ENCODE results near the gene RXFP2. TPM values are rescaled to one million over a fixed set of nuclear protein-coding genes. Genes with fewer than 3 reads are reported as not detected.

Gene RXFP2
- total RNA-seq, 1 donor from 2014 or later: 0.82 TPM

DNA sequence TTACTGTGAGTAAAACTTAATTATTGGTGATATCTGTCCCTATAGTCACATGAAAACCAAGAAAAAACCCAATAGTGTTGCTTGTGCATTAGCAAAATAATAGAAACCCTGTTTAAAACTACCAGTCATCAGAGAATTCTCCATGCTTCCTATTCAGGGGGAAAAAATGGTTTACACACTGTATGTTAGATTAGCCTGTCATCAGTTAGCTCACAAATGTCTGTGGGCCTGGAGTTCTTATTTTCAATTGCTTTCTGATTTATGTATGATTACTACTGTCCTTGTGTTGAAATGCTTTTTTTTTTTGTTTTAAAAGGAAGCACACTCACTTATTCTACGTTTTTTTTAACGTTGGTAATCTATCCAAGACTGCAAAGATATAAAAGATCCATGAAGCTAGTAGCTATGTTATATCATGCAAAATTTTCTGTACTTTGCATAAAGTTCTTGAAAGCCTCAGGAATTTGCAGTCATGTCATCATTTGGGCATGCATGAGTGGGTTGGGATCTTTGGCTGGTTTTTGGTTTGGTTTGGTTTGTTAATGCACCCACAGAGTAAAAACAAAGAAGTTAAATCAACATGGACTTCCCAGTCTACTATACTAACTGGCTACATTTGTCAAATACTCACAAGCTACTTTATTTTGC lies 25.9 kb downstream of the RXFP2 start:
- no peak for DNase-seq (ENCODE audit: low spot score in 2 of 2)
- FAIRE-seq: no peak

DNA sequence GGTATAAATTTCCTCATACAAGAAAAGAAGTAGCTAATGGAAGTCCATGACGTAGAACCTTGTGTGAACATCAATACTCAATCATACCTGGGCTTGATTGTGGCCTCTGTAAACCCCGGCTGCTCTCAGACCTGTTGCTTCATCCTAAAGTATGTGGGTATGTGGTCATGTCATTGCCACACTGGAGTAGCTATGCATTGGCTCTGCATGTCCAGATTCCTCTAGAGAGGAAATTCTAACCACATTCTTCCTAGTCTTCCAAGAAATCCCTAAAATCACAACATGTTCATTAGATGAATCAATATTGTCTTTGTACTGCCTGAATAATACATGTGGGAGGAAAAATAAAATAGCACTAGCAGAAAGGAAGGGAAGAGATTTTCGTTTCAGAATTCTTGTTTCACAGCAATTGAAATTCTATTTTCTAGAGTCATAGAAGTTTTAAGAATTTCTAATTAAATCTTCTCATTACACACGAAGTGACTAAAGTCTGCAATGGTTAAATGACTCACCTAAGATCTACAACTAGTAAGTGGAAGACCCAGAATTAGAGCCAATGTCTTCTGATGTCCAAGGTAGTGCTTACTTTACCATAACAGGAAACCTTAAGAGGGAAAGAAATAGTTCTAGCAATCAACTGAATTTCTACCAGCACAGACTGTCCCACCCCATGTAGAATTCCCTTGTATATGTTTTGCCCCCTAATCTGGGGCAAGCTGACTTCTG lies 28.0 kb downstream of the RXFP2 start:
- DNase-seq (ENCODE audit: low spot score in 2 of 2) (no peak), FAIRE-seq (no peak)

DNA sequence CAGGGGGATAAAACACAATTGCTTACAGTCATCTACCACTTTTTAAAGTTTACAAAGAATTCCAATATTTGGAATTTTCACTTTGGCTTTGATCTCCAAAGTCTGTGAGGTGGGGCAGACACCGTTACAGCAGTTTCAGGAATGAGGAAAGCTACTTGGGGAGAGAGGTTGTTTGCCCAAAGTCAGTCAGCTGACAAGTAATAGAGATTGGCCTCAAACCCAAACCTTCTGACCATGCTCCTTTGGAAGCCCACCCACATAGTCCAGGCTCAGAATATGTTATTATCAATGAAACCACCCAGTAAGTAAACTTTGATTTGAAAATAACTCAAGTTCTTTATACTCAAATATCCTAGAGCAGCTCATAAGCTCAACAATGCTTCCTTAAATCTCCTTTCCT lies 29.0 kb downstream of the RXFP2 start:
- DNase-seq (ENCODE audit: low spot score in 2 of 2): no peak
- FAIRE-seq: no peak

DNA sequence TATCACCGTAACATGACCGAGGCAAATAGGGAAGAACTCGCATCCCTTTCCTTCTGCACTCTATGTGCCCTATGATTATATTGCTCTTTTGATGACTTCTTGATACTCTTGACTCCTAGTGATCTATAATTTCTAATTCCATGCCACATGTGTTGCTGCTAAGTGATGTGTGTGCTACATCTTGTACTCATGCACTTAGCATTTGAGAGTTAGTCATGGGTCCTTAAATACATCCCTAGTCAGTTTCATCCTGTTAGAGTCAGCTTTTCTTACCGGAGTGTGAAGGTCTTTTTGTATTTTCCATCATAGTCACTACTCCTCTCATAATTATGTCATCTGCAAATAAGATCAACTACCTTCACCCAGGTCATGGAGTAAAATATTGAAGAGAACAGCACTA lies 30.2 kb downstream of the RXFP2 start:
- DNase-seq (ENCODE audit: low spot score in 2 of 2) (no peak), FAIRE-seq (no peak)

DNA sequence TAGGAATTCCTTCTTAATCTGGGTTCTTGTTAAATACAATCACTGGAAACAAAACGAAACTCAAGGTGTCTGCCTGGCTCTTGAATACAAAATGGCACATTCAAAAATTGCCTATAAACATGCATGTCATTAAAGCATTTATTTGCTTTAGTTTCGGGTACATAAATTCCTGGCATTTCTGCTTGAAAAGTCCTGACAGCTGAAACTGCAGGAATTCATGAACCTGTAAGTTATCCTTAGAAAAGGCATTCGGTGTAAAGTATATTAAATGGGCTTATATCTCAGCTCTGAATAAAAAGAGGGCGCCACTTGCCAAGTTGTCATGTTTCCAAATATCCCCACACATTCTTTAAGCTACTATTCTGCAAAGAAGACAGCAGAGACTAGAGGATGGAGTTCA lies 32.9 kb downstream of the RXFP2 start:
- FAIRE-seq (no peak), DNase-seq (ENCODE audit: low spot score in 2 of 2) (no peak)

DNA sequence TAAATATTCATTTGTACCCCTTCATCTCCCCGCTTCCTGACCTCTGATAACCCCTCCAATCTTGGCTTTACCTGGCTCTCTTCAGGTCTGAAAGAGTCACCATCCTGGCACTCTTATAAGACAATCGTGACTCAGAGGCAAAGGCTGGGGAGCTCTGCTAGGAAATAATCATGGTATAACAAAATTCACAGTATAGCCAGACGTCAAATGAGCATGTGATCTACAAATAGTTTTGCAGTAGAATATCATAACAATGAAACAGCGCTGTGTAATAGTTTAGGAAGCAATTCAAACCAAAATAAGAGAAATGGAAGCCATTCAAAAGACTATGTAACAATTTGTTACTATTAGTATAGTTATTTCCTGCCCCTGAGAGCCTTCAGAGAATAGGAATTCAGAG lies 34.2 kb downstream of the RXFP2 start:
- FAIRE-seq (no peak), DNase-seq (ENCODE audit: low spot score in 2 of 2) (no peak)

DNA sequence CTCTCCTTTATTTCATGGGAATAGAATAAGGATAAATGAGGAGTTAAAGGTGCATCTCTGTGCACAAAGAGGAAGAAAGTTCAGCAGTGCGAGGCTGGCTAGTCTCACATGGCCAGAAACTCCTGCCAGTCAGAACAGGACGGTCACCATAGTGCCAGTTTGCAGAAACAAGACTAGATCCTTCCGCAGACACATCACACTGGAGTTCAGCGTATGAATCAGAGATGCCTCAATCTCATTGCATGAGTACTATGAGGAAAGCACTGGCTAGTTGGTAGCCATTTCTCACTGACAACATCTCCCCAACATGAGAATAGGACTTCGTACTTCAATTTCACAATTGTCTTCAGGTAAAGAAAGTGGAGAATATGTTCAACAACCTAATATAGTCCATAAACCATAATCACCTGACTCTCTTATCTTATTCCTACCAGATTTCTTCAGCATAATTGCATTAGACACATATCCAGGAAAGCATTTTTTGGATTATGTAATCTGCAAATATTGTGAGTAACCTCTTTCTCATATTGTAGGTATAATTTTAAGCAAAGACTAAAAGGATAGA lies 34.9 kb downstream of the RXFP2 start:
- no peak for FAIRE-seq

DNA sequence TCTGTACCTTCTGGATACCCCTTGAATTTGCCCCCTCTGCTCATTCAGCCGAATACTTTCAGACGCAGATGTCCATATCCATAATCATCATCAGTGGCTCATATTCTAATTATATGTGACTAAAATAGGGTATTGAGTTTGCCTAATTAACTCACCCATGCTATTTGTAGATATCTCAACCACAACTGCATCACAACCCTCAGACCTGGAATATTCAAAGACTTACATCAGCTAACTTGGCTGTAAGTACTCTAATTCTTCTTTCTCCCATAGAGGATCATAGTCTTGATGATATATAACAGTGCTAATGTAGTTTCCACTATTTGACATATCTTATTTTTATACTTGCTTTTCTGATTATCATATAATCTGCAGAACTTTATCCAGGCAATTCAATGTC lies 35.8 kb downstream of the RXFP2 start:
- no peak for FAIRE-seq
- no peak for DNase-seq (ENCODE audit: low spot score in 2 of 2)

More for the DNA sequence above, 34.9 kb downstream of the RXFP2 start:
- DNase-seq (ENCODE audit: low spot score in 2 of 2): no peak

DNA sequence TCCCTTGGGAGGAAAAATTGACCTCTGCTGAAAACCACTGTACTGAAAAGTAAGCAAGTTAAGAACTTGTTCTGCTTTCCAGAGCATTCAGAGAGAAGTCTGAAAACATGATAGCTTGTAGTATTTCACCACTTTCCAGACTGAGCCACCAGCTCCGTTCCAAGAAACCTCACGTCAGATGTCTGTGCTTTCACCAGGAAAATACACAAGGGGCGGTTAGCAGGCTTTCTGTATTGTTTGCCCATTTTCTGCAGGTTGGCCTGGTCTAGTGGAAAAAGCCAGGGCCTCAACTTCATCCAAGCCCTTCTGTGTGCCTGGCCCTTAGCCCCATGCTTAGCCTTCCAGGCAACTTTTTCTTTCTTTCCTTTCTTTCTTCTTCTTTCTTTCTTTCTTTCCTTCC lies 36.4 kb downstream of the RXFP2 start:
- DNase-seq (ENCODE audit: low spot score in 2 of 2): no peak

DNA sequence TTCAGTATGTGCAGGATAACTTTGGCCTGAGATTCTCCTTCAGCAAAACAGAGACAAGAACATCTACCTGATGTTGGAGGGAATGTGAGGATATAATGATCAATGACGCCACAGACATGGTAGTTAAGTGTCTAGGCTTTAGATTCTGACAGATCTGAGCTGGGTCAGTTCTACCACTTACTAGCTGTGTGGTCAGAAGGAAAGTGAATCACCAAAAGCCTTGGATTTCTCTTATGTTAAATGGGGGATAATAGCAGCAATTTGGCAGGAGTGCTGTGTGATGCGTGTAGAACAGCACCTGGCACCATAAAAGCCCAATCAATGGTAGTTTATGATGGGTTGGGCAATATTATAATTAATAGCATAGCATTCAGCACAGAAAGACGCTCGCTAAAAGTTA lies 41.7 kb downstream of the RXFP2 start:
- DNase-seq (ENCODE audit: low spot score in 2 of 2): no peak
- FAIRE-seq: no peak

More for the DNA sequence above, 36.4 kb downstream of the RXFP2 start:
- no peak for FAIRE-seq

DNA sequence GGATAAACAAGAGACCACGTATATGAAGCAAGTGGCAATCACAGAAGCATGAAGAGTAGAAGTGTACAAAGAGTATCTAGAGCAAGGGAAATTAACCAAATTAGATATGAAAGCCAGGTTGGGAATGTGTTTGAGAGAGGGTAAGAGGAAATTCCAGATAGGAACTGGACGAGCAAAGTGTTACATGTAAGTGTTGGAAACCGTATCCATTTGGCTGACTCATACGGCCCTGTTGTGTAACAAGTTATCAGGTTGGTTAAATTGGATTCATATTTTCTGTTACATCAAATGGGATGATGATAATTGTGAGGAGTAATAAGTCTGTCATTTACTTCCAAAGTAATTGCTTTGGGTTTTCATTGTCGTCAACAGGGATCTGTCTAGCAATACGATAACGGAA lies 46.7 kb downstream of the RXFP2 start:
- FAIRE-seq (no peak), DNase-seq (ENCODE audit: low spot score in 2 of 2) (no peak)

DNA sequence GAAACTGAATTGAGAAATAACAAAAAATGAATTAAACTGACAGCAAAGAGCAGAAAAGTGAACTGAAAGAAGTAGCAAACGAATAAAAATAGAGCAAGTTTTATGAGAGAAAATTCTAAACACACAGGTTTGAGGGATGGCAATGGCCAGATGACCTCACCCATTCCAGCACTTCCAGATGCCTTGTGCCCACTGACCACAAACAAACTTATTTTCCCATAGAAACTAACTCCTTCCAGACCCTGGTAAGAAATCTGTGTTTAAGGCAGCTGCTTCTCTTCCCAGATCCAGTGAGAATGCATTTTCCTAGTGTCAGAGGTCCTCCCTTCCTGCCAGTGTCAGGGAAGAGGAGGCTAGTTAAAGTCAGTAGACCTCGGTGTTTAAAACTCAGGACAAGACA lies 51.7 kb downstream of the RXFP2 start:
- no peak for FAIRE-seq
- DNase-seq (ENCODE audit: low spot score in 2 of 2): no peak

DNA sequence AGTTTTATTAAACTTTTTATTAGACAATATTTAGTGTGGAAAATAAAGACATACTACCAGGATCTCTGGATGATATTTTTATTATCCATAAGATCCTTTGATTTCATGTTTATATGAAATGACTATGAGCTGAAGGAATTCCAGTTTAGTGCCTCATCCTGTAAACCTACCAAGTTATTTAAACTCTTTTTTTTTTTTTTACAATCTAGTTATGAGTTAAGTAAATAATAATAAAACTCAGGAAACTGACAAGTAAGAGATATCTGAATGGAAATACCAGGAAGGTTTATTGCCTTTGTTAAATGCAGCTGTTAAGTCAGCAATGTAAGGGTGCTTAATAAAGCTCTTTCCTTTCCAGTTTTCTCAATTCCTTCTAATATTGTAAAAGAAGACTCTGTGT lies 53.9 kb downstream of the RXFP2 start:
- DNase-seq (ENCODE audit: low spot score in 2 of 2): no peak
- FAIRE-seq: no peak

DNA sequence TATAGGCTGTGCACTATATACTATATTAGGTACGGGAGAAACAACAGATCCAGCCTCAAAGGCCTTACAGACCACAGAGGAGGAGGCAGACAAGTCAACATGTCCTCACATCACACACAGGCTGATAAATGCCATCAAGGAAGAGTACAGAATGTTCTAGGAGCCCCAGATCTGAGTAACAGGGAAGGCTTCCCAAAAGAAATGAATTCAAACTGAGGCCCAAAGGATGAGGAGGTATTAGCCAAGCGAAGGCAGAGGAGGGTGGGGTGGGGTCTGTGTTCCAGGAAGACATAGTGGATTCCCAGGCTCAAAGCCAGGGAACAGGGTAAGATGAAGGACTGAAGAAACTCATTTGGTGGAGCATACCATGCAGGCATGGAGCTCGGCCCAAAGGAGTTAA lies 55.1 kb downstream of the RXFP2 start:
- no peak for DNase-seq (ENCODE audit: low spot score in 2 of 2)
- no peak for FAIRE-seq

DNA sequence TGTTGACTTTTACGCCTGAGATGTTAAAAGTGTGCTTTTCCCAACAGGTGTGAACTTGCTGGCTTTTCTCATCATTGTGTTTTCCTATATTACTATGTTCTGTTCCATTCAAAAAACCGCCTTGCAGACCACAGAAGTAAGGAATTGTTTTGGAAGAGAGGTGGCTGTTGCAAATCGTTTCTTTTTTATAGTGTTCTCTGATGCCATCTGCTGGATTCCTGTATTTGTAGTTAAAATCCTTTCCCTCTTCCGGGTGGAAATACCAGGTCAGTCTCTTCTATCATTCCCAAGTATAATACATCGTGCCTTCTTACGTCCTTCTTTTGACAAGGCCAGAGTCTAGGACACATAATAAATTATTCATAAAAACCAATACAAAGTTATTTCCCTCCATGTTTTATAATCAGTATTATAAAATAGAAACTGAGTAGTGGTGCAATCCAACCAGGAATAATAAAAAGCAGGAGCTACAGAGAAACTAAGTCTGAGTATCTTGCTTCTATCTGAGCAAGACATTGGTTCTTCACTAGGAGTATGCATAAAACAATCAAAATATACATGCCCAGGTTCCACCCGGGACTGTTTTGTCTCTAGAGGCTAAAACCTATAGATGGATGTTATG lies 57.9 kb downstream of the RXFP2 start:
- peak in 1 of 2 donors; percentile 31 for DNase-seq (ENCODE audit: low spot score in 2 of 2)
- FAIRE-seq: no peak

DNA sequence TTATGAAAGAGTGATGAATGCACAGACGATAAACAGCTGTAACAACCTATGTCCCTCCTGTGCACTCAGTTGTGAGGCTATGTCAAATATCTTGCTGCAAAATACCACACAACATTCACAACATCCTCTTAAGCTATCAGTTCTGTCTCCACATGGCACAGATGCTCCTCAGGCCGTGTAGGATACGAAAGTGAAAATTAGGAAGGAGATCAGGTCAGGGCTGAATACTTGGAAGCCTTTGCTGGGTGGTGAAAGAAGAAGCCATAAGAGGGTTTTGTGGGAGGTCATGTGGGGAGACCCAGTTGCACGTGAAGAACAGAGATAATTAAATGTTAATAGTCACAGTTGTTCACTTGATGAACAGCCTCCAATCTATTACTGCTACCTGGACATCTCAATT lies 58.9 kb downstream of the RXFP2 start:
- FAIRE-seq: no peak
- no peak for DNase-seq (ENCODE audit: low spot score in 2 of 2)

DNA sequence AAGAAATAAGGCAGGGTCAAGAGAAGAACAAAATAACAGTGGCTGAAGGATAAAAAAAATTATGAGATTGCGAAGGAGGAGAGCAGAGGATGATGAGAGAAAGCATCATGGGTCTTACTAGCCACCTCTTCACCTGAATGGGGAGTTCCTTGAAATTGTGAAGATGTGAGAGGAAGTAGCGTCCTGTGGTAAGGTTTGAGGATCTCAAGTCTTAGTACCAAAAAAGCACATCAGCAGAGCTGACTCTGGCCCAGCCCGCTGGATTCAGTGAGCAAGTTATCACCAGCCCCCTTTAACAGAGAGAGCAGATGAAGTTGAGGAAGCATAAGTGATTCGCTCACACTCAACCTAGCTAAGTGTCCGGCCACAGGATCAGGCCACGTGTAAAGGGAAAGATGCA lies 61.8 kb downstream of the RXFP2 start:
- DNase-seq (ENCODE audit: low spot score in 2 of 2): no peak
- FAIRE-seq: no peak

DNA sequence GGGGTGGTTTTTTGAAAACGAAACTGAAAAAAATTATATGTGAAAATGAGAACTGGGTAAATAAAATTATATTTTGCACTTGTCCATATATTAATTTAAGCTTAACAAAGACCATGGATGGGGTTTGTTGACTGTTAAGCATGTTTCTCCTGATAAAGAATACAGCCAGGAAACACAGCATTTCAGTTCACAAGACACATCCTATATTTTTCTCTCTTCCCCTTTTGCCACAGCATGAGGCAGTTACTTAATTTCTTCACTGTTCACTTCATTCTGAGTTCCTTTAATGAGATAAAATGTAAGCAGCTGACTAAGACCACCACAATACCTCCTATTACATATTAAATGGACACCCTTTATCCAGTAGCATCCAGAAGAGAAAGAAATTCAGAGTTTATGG lies 64.0 kb downstream of the RXFP2 start:
- DNase-seq (ENCODE audit: low spot score in 2 of 2) (no peak), FAIRE-seq (no peak)

DNA sequence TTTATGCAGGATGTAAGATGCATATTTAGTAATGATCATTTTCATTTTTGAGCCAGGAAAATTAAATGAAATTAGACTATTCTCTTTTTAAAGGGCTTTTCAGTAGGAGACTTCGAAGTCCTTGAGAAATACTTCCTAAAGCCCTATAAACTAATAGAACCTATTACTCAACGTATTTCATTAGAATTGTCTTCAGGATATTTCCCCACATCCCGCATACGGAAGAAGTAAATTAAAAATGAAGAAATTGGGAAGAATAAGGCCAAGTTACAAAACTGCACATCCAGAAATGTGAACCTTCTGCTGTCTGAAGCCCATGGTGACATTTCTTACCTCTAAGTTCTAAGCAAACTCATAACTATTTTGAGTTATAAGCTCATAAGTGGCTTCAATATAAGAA lies 66.5 kb downstream of the RXFP2 start:
- no peak for FAIRE-seq
- DNase-seq (ENCODE audit: low spot score in 2 of 2): no peak

DNA sequence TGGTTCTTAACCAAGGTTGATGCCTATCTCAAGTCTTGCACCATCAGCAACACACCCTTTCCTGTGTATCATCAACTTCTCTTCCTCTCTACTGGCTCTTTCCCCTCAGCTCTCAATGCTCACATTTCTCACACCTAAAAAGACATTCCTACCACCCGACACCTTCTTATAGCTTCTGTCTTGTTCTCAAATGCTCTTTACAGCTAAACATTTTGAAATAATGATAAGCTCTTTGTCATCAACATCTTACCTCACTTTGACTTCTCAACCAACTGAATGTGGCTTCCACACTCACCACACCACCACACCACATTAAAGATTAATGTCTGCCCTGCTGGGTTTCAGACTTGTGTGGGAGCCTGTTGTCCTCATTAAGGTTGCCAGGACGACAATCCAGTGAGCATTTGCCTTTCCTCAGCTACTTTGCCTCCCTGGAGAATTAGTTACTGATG lies 67.8 kb downstream of the RXFP2 start:
- DNase-seq (ENCODE audit: low spot score in 2 of 2) (no peak), FAIRE-seq (no peak)

DNA sequence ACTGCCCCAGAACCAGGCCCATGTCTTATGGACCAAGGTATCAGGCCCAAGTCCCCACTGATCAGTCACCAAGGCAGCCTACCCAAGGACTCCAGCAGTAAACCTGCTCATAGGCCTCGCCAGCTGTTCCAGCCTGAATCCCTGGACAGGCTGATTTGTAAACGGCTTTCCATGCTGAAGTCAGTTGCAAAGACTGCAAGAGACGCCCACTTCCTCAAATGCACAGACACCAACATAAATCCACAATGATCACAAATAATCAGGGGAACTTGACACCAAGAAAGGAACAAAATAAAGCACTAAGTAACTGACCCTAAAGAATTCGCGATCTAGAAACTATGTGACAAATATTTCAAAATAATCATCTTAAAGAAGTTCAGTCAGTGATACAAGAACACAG lies 75.2 kb downstream of the RXFP2 start:
- DNase-seq (ENCODE audit: low spot score in 2 of 2) (no peak), FAIRE-seq (no peak)

All from frontal cortex (tissue), 4 donors.